Endodermal cell (in vitro differentiated cells): Measurements from ENCODE around the gene ATXN1. TPM values are rescaled to one million over a fixed set of nuclear protein-coding genes. Genes with fewer than 3 reads are reported as not detected.
A peak's percentile ranks its signal among the peaks of the same experiment; 100 is the strongest.

Source experiments
- DNase-seq: peaks from one replicate; pipeline ENCODE4 v3.0.0-alpha.2; 2017
- H3K27ac ChIP-seq: 2 replicates; pipeline ENCODE4 v1.5.1; 2013; ENCODE audit warnings: mild to moderate bottlenecking, low read depth, low read length, moderate library complexity
- H3K27me3 ChIP-seq: 2 replicates; pipeline ENCODE4 v1.6.1; 2013; ENCODE audit warnings: mild to moderate bottlenecking, low read length, moderate library complexity; ENCODE audit not compliant: insufficient read depth, control insufficient read depth, poor library complexity, severe bottlenecking
- H3K36me3 ChIP-seq: 2 replicates; pipeline ENCODE4 v1.7.0; 2013; ENCODE audit warnings: mild to moderate bottlenecking, low read length, moderate library complexity; ENCODE audit not compliant: control insufficient read depth, insufficient read depth
- H3K4me1 ChIP-seq: one replicate; pipeline ENCODE4 v1.7.0; 2013; ENCODE audit warnings: low read length; ENCODE audit not compliant: control insufficient read depth, insufficient read depth
- H3K4me3 ChIP-seq: 2 replicates; pipeline ENCODE4 v1.5.1; 2013; ENCODE audit warnings: mild to moderate bottlenecking, low read length, moderate library complexity
- H3K9ac ChIP-seq: 2 replicates; pipeline ENCODE4 v1.6.1; 2013; ENCODE audit warnings: mild to moderate bottlenecking, low read length, moderate library complexity; ENCODE audit not compliant: poor library complexity, severe bottlenecking; ENCODE audit errors: extremely low read depth
- H3K9me3 ChIP-seq: 2 replicates; pipeline ENCODE4 v1.6.1; 2013; ENCODE audit warnings: mild to moderate bottlenecking, low read length, moderate library complexity; ENCODE audit not compliant: control insufficient read depth
- H3K27ac Mint-ChIP-seq: 2 replicates; pipeline ENCODE4 v1.8.0; 2020; ENCODE audit warnings: mixed read lengths
- H3K27me3 Mint-ChIP-seq: 2 replicates; pipeline ENCODE4 v1.8.0; 2021; ENCODE audit warnings: mild to moderate bottlenecking, mixed read lengths; ENCODE audit not compliant: insufficient read depth
- H3K36me3 Mint-ChIP-seq: 2 replicates; pipeline ENCODE4 v1.8.0; 2020; ENCODE audit warnings: low read depth, mixed read lengths
- H3K4me1 Mint-ChIP-seq: 2 replicates; pipeline ENCODE4 v1.8.0; 2020; ENCODE audit warnings: mixed read lengths
- H3K4me3 Mint-ChIP-seq: 2 replicates; pipeline ENCODE4 v1.8.0; 2020; ENCODE audit warnings: mild to moderate bottlenecking, moderate library complexity, mixed read lengths
- H3K9me3 Mint-ChIP-seq: 2 replicates; pipeline ENCODE4 v1.8.0; 2020; ENCODE audit warnings: mild to moderate bottlenecking, mixed read lengths
- CTCF ChIP-seq: fragments of 200-600 bp; sonication (generic); conservative IDR thresholded peaks from 2 replicates; pipeline ENCODE4 v1.5.0; 2021; ENCODE audit warnings: antibody characterized with exemption, mild to moderate bottlenecking
- WGBS, 2 experiments: methylation state at CpG; one replicate each; pipeline versions ENCODE4 v1.1.5 to v1.1.7; 2013; ENCODE audit warnings: missing lambda C conversion rate in 2 of 2, mixed read lengths in 1 of 2; ENCODE audit not compliant: insufficient coverage in 1 of 2, insufficient read length in 1 of 2; 5-methylcytosine and 5-hydroxymethylcytosine counted together
- total RNA-seq, 2 donors: library from RNA; stranded (reverse); fragmentation: NEBNext Ultra II Directional in 1 of 2; extraction: Animal tissue kit (Norgen Biotek cat#: 25700) in 1 of 2; gene quantifications; 2 replicates in 1 of 2; 3 replicates in 1 of 2; pipeline ENCODE4 v1.2.1, GENCODE V29; 2021

Gene ATXN1
- total RNA-seq, 2 donors from 2014 or later: 10.4 to 15.9 TPM

- TF ChIP-seq CTCF: no peak
- H3K9me3 Mint-ChIP-seq: no peaks in the 10 kb centered on the region
- WGBS, 2 experiments: 89 to 92% methylated on average over 7 to 8 of the region's 8 CpGs
- Histone ChIP-seq H3K36me3 (no peaks in the 10 kb centered on the region), H3K27me3 (no peaks in the 10 kb centered on the region), H3K4me1 (peaks cover 9% of the 10 kb centered on the region), H3K9ac (no peak overlapping the region), H3K9me3 (no peaks in the 10 kb centered on the region), H3K27ac (no peak overlapping the region), H3K4me3 (no peak overlapping the region)
- DNase-seq: no peak
- H3K36me3 Mint-ChIP-seq: no peaks in the 10 kb centered on the region
- H3K27ac Mint-ChIP-seq: no peak overlapping the region
- H3K4me3 Mint-ChIP-seq: no peak overlapping the region
- H3K4me1 Mint-ChIP-seq: peaks cover 18% of the 10 kb centered on the region
- H3K27me3 Mint-ChIP-seq: no peaks in the 10 kb centered on the region
Measured at GRCh38 chr6:16318953-16319720, 442.1 kb downstream of the ATXN1 start.

DNA sequence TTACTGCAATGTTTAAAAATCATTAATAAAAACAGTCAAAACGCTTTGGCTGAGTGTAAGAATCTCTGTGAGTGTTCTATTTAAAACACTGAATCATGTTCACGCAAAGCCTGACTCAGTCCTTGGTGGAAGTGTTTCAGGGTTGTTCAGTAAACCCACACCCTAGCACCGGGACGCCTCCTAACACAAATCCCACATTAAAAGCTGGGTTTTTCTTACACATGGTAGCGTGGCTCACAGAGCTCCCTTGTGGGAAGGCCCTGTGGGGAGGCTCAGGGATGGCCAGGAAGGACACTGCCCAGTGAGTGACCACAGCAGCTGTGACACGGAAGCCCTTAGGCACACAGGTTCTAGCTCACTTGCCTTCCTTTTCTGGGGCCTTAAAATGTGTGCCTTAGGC, 442.7 kb downstream of the ATXN1 start:
- 89% methylated on average over 5 to 6 of the region's 6 CpGs for WGBS, 2 experiments
- no peak overlapping the region for H3K4me3 Mint-ChIP-seq
- Histone ChIP-seq H3K9ac (no peak overlapping the region), H3K4me1 (peaks cover 9% of the 10 kb centered on the region), H3K4me3 (no peak overlapping the region), H3K36me3 (no peaks in the 10 kb centered on the region), H3K27ac (no peak overlapping the region), H3K9me3 (no peaks in the 10 kb centered on the region), H3K27me3 (no peaks in the 10 kb centered on the region)
- no peaks in the 10 kb centered on the region for H3K9me3 Mint-ChIP-seq
- peaks cover 13% of the 10 kb centered on the region for H3K4me1 Mint-ChIP-seq
- no peaks in the 10 kb centered on the region for H3K27me3 Mint-ChIP-seq
- no peak overlapping the region for H3K27ac Mint-ChIP-seq
- no peaks in the 10 kb centered on the region for H3K36me3 Mint-ChIP-seq
- TF ChIP-seq CTCF: no peak
- DNase-seq: no peak

DNA sequence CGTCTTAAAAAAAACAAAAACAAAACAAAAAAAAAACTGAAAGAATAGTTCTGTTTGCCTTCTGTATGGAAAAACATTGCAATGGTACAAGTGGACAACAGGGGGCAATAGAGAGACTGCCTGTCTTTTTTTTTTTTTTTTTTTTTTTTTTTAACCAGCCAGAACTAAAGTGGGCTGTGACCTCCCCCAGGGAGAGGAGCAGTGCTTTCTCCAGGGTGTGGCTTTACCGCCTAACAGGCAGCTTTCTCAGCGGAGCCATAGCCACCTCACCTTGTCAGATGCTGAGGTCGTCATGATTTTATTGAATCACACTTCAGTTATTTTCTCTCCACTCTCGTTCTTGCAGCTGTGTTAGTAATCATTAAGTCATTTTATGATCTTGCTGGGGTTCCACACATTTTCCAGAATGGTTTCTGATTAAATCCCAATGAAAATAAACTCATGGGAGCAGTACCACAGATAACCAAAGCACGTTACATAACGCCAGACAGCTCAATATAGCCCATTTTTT, 444.5 kb downstream of the ATXN1 start:
- Histone ChIP-seq H3K9me3 (no peaks in the 10 kb centered on the region), H3K36me3 (no peaks in the 10 kb centered on the region), H3K9ac (no peak overlapping the region), H3K4me3 (no peak overlapping the region), H3K4me1 (peaks cover 7% of the 10 kb centered on the region), H3K27ac (no peak overlapping the region), H3K27me3 (no peaks in the 10 kb centered on the region)
- Mint-ChIP-seq H3K36me3 (no peaks in the 10 kb centered on the region), H3K4me3 (no peak overlapping the region), H3K27me3 (no peaks in the 10 kb centered on the region), H3K27ac (no peak overlapping the region), H3K9me3 (no peaks in the 10 kb centered on the region), H3K4me1 (peaks cover 7% of the 10 kb centered on the region)
- TF ChIP-seq CTCF: peak; percentile 90
- 50 to 51% methylated on average over 4 to 7 of the region's 7 CpGs for WGBS, 2 experiments
- peak; percentile 80 for DNase-seq
